Fibroblast of lung (primary cell): ENCODE measurements around the gene FHIP1A. TPM values are rescaled to one million over a fixed set of nuclear protein-coding genes. Genes with fewer than 3 reads are reported as not detected.

Source experiments
- DNase-seq, 2 donors: peaks; one replicate each; pipeline versions ENCODE4 v3.0.0 to v3.0.0-alpha.2; 2010; ENCODE audit warnings: low read depth in 2 of 2
- H2AFZ ChIP-seq: 2 replicates; pipeline ENCODE4 v1.5.1; 2012; ENCODE audit warnings: low read length, control low read depth, inconsistent platforms
- H3K27ac ChIP-seq: 2 replicates; pipeline ENCODE4 v1.5.1; 2011; ENCODE audit warnings: low read length, control low read depth; ENCODE audit not compliant: insufficient read depth
- H3K27me3 ChIP-seq: 2 replicates; pipeline ENCODE4 v1.5.1; 2011; ENCODE audit warnings: mild to moderate bottlenecking, low read length; ENCODE audit not compliant: control insufficient read depth, insufficient read depth
- H3K36me3 ChIP-seq: 2 replicates; pipeline ENCODE4 v1.5.1; 2011; ENCODE audit warnings: low read length; ENCODE audit not compliant: control insufficient read depth, insufficient read depth
- H3K4me1 ChIP-seq: 2 replicates; pipeline ENCODE4 v1.5.1; 2011; ENCODE audit warnings: low read length; ENCODE audit not compliant: control insufficient read depth, insufficient read depth; ENCODE audit errors: extremely low read depth
- H3K4me2 ChIP-seq: 2 replicates; pipeline ENCODE4 v1.5.1; 2011; ENCODE audit warnings: low read length, control low read depth; ENCODE audit not compliant: insufficient read depth; ENCODE audit errors: extremely low read depth
- H3K4me3 ChIP-seq, 4 experiments: fragments of 200-600 bp in 1 of 4; sonication (generic) in 1 of 4; replicated peaks in 1 of 4; 2 replicates each; pipeline ENCODE4 v1.5.1; 2011 to 2016; ENCODE audit warnings: low read length in 4 of 4, low read depth in 3 of 4, mild to moderate bottlenecking in 3 of 4, control low read depth in 2 of 4, inconsistent platforms in 1 of 4, mixed read lengths in 1 of 4; ENCODE audit not compliant: insufficient read depth in 1 of 4; ENCODE audit errors: control extremely low read depth in 1 of 4
- H3K79me2 ChIP-seq: 2 replicates; pipeline ENCODE4 v1.5.1; 2012; ENCODE audit warnings: mild to moderate bottlenecking, low read length, inconsistent platforms; ENCODE audit not compliant: control insufficient read depth, insufficient read depth
- H3K9ac ChIP-seq: 2 replicates; pipeline ENCODE4 v1.5.1; 2011; ENCODE audit warnings: mild to moderate bottlenecking, low read length, control low read depth; ENCODE audit not compliant: insufficient read depth
- H3K9me3 ChIP-seq: 2 replicates; pipeline ENCODE4 v1.5.1; 2012; ENCODE audit warnings: low read depth, low read length; ENCODE audit not compliant: control insufficient read depth, insufficient read depth
- H4K20me1 ChIP-seq: 2 replicates; pipeline ENCODE4 v1.5.1; 2011; ENCODE audit warnings: low read length; ENCODE audit not compliant: control insufficient read depth, insufficient read depth; ENCODE audit errors: extremely low read depth
- EZH2 ChIP-seq: IDR thresholded peaks from 2 replicates; pipeline ENCODE4 v1.5.1; 2012; ENCODE audit warnings: low read length, control low read depth, mild to moderate bottlenecking; ENCODE audit errors: missing control alignments
- polyA plus RNA-seq, 2 donors: library from polyadenylated mRNA; depleted of rRNA in 1 of 2; stranded (reverse) in 1 of 2; unstranded in 1 of 2; fragments of >200 nt; gene quantifications; 2 replicates each; pipeline ENCODE4 v1.2.1, GENCODE V29; 2011 to 2012; ENCODE audit warnings: missing spikeins in 1 of 2
- total RNA-seq: library from RNA; depleted of rRNA; stranded (reverse); fragments of >200 nt; gene quantifications from 2 replicates; pipeline ENCODE4 v1.2.1, GENCODE V29; 2014
- TF ChIP-seq, protein P1 (sequence below), 2 donors: IDR thresholded peaks in 1 of 2; conservative IDR thresholded peaks in 1 of 2; 1 replicate in 1 of 2; 2 replicates in 1 of 2; pipeline ENCODE4 v1.5.1; 2011 to 2012; ENCODE audit warnings: low read length in 2 of 2, control low read depth in 1 of 2, inconsistent platforms in 1 of 2, low read depth in 1 of 2, mild to moderate bottlenecking in 1 of 2

Gene FHIP1A
- total and polyA plus RNA-seq, 2 donors (not counting 1 experiment from before 2014, with no cell fraction given): under 0.01 to 0.09 TPM

DNA sequence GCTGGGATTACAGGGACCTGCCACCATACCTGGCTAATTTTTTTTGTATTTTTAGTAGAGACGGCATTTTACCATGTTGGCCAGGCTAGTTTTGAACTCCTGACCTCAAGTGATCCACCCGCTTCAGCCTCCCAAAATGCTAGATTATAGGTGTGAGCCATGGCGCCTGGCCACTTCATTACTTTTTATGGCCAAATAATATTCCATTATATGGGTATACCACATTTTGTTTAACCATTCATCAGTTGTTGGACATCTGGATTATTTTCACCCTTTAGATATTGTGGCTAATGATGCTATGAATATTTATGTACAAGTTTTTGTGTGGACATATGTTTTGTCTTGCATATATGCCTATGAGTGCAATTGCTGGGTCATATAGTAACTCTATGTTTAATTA, 8.6 kb upstream of the FHIP1A start:
- Histone ChIP-seq H3K4me1 (no peaks in the 10 kb centered on the region), H3K79me2 (no peaks in the 10 kb centered on the region), H3K4me2 (no peak overlapping the region), H3K36me3 (no peaks in the 10 kb centered on the region), H3K27ac (no peak overlapping the region), H3K9ac (no peak overlapping the region), H3K27me3 (no peaks in the 10 kb centered on the region), H2AFZ (no peak overlapping the region), H4K20me1 (no peaks in the 10 kb centered on the region), H3K9me3 (no peaks in the 10 kb centered on the region), H3K4me3 (no peak overlapping the region)
- no peak for DNase-seq
- TF ChIP-seq, protein P1, sequence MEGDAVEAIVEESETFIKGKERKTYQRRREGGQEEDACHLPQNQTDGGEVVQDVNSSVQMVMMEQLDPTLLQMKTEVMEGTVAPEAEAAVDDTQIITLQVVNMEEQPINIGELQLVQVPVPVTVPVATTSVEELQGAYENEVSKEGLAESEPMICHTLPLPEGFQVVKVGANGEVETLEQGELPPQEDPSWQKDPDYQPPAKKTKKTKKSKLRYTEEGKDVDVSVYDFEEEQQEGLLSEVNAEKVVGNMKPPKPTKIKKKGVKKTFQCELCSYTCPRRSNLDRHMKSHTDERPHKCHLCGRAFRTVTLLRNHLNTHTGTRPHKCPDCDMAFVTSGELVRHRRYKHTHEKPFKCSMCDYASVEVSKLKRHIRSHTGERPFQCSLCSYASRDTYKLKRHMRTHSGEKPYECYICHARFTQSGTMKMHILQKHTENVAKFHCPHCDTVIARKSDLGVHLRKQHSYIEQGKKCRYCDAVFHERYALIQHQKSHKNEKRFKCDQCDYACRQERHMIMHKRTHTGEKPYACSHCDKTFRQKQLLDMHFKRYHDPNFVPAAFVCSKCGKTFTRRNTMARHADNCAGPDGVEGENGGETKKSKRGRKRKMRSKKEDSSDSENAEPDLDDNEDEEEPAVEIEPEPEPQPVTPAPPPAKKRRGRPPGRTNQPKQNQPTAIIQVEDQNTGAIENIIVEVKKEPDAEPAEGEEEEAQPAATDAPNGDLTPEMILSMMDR (conservative IDR thresholded peaks at IDR 0.05 in 1 of 2, IDR thresholded peaks at IDR 0.05 in 1 of 2; ENCODE audit: low read depth in 1 of 2, low read length in 2 of 2): no peak
- TF ChIP-seq EZH2: no peak

DNA sequence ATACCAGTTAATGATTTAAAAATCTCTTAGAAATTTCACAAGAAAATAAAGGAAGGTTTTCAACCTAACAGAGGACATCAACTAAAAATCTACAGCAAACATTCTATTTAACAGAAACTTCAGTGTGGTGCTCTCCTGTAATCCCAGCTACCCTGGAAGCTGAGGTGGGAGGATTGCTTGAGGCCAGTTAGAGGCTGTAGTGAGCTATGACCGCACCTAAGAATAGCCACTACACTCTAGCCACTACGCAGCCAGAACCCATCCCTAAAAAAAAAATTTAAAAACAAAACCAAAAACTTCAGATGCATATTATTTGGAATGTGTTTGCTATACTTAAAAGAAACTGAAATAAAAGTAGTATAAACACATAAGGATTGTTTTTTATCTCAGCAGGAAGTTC, 7.2 kb upstream of the FHIP1A start:
- Histone ChIP-seq H3K27me3 (no peaks in the 10 kb centered on the region), H4K20me1 (no peaks in the 10 kb centered on the region), H3K27ac (no peak overlapping the region), H3K36me3 (no peaks in the 10 kb centered on the region), H2AFZ (no peak overlapping the region), H3K4me2 (no peak overlapping the region), H3K79me2 (no peaks in the 10 kb centered on the region), H3K4me1 (no peaks in the 10 kb centered on the region), H3K4me3 (no peak overlapping the region), H3K9ac (no peak overlapping the region), H3K9me3 (no peaks in the 10 kb centered on the region)
- TF ChIP-seq, protein P1 (conservative IDR thresholded peaks at IDR 0.05 in 1 of 2, IDR thresholded peaks at IDR 0.05 in 1 of 2; ENCODE audit: low read depth in 1 of 2, low read length in 2 of 2): no peak
- no peak for TF ChIP-seq EZH2
- DNase-seq: no peak

- H3K79me2 ChIP-seq: no peaks in the 10 kb centered on the region
- no peaks in the 10 kb centered on the region for H3K4me1 ChIP-seq
- no peak overlapping the region for H3K27ac ChIP-seq
- H3K4me2 ChIP-seq: no peak overlapping the region
- H4K20me1 ChIP-seq: no peaks in the 10 kb centered on the region
- no peak overlapping the region for H3K9ac ChIP-seq
- H2AFZ ChIP-seq: no peak overlapping the region
- TF ChIP-seq EZH2: no peak
- TF ChIP-seq, protein P1 (conservative IDR thresholded peaks at IDR 0.05 in 1 of 2, IDR thresholded peaks at IDR 0.05 in 1 of 2; ENCODE audit: low read depth in 1 of 2, low read length in 2 of 2): no peak
- DNase-seq: no peak
- no peak overlapping the region for H3K4me3 ChIP-seq
- no peaks in the 10 kb centered on the region for H3K36me3 ChIP-seq
- H3K9me3 ChIP-seq: no peaks in the 10 kb centered on the region
- no peaks in the 10 kb centered on the region for H3K27me3 ChIP-seq
Observed at GRCh38 chr4:151402145-151402865, 6.7 kb upstream of the FHIP1A start.
